Uterus (tissue), 4 donors: Measurements from ENCODE around the gene CDC27. TPM values are rescaled to one million over a fixed set of nuclear protein-coding genes. Genes with fewer than 3 reads are reported as not detected.

Experiments
- DNase-seq, 2 donors: peaks; one replicate each; pipeline ENCODE4 v3.0.0-alpha.2; 2019 to 2020
- H3K27ac ChIP-seq, 2 donors: fragments of 200-600 bp; sonication (generic); 1 replicate in 1 of 2; 2 replicates in 1 of 2; pipeline ENCODE4 v1.5.1; 2016 to 2018
- H3K27me3 ChIP-seq, 2 donors: fragments of 200-600 bp; sonication (generic); one replicate each; pipeline ENCODE4 v1.5.1; 2018 to 2019; ENCODE audit warnings: control low read depth in 1 of 2
- H3K36me3 ChIP-seq, 2 donors: fragments of 200-600 bp; sonication (generic); one replicate each; pipeline ENCODE4 v1.5.1; 2019; ENCODE audit warnings: control low read depth in 1 of 2
- H3K4me1 ChIP-seq, 2 donors: fragments of 200-600 bp; sonication (generic); one replicate each; pipeline ENCODE4 v1.5.1; 2018 to 2019; ENCODE audit warnings: control low read depth in 1 of 2
- H3K4me3 ChIP-seq, 2 donors: fragments of 200-600 bp; sonication (generic); 1 replicate in 1 of 2; 2 replicates in 1 of 2; pipeline ENCODE4 v1.5.1; 2018 to 2019; ENCODE audit warnings: mild to moderate bottlenecking in 1 of 2
- H3K9me3 ChIP-seq, 2 donors: fragments of 200-600 bp; sonication (generic); one replicate each; pipeline ENCODE4 v1.5.1; 2019; ENCODE audit warnings: control low read depth in 1 of 2
- CTCF ChIP-seq, 4 experiments: fragments of 200-600 bp in 2 of 4; fragments of 450-650 bp in 2 of 4; sonication (generic) in 2 of 4; IDR thresholded peaks; one replicate each; pipeline ENCODE4 v1.5.1; 2016 to 2019; ENCODE audit warnings: antibody characterized with exemption in 4 of 4, mild to moderate bottlenecking in 2 of 4, moderate library complexity in 1 of 4
- POLR2A ChIP-seq, 2 donors: fragments of 450-650 bp; IDR thresholded peaks; one replicate each; pipeline ENCODE4 v1.6.1; 2016; ENCODE audit warnings: antibody characterized with exemption in 2 of 2, mild to moderate bottlenecking in 1 of 2, moderate library complexity in 1 of 2
- intact Hi-C: fragments of 100-400 bp; cut with DNase I; formaldehyde crosslinking; loops from one replicate; pipeline ENCODE4 v1.15.1; 2023; ENCODE audit warnings: low total_unique reads
- total RNA-seq, 4 donors: library from RNA; depleted of rRNA in 3 of 4; stranded (reverse); fragments of >200 nt in 3 of 4; gene quantifications; one replicate each; pipeline versions ENCODE4 v1.1.0 to v1.2.4, GENCODE V29; 2014 to 2023
- donor health status: DM: yes; HTN: yes; CAD: no.

The CDC27 gene
- total RNA-seq, 4 donors from 2014 or later: 87.1 to 129 (median 108) TPM

DNA sequence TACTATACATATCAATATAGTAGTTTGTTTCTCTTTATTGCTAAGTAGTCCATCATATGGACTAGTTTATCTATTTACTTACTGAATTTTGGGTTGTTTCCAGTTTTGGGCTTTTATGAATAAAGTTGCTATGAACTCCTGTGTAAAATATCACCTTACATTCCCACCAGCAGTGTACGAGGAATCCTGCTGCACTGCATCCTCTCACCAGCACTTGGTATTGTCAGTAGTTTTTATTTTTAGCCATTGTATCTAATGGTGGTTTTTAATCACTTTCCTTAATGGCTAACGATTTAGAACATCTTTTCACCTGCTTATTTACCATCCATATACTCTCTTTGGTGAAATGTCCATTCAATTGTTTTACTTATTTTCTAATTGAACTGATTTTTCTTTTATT lies 24.0 kb downstream of the CDC27 start:
- H3K36me3 ChIP-seq: no peaks in the 10 kb centered on the region
- TF ChIP-seq CTCF (IDR thresholded peaks at IDR 0.05) (no peak), POLR2A (IDR thresholded peaks at IDR 0.05) (no peak)

GRCh38 chr17:47164263-47164662 lies 24.8 kb downstream of the CDC27 start:
- Histone ChIP-seq H3K4me1 (peaks cover 0 to 3% of the 10 kb centered on the region in 2 donors), H3K4me3 (no peak overlapping the region), H3K36me3 (no peaks in the 10 kb centered on the region), H3K27ac (no peak overlapping the region), H3K27me3 (no peaks in the 10 kb centered on the region), H3K9me3 (no peaks in the 10 kb centered on the region)
- no peak for TF ChIP-seq CTCF (IDR thresholded peaks at IDR 0.05)
- TF ChIP-seq POLR2A (IDR thresholded peaks at IDR 0.05): no peak
- intact Hi-C loops: no loop called here
- no peak for DNase-seq

More for the DNA sequence above, 24.0 kb downstream of the CDC27 start:
- no peaks in the 10 kb centered on the region for H3K9me3 ChIP-seq
- H3K27me3 ChIP-seq: no peaks in the 10 kb centered on the region
- H3K27ac ChIP-seq: no peak overlapping the region
- intact Hi-C loops: no loop called here
- DNase-seq: no peak
- no peak overlapping the region for H3K4me3 ChIP-seq
- peaks cover 0 to 3% of the 10 kb centered on the region in 2 donors for H3K4me1 ChIP-seq

- no peak for DNase-seq
- TF ChIP-seq CTCF (IDR thresholded peaks at IDR 0.05) (no peak), POLR2A (IDR thresholded peaks at IDR 0.05) (no peak)
- Histone ChIP-seq H3K27ac (no peak overlapping the region), H3K36me3 (no peaks in the 10 kb centered on the region), H3K27me3 (no peaks in the 10 kb centered on the region), H3K9me3 (no peaks in the 10 kb centered on the region), H3K4me3 (no peak overlapping the region), H3K4me1 (peaks cover 0 to 1% of the 10 kb centered on the region in 2 donors)
- intact Hi-C loops: no loop called here
Measured at GRCh38 chr17:47162013-47162622, 27.0 kb downstream of the CDC27 start.

- no peak overlapping the region for H3K4me3 ChIP-seq
- no peak overlapping the region for H3K27ac ChIP-seq
- no peaks in the 10 kb centered on the region for H3K36me3 ChIP-seq
- no peaks in the 10 kb centered on the region for H3K9me3 ChIP-seq
- no peaks in the 10 kb centered on the region for H3K27me3 ChIP-seq
- H3K4me1 ChIP-seq: no peaks in the 10 kb centered on the region
- intact Hi-C loops: no loop called here
- TF ChIP-seq CTCF (IDR thresholded peaks at IDR 0.05): no peak
- TF ChIP-seq POLR2A (IDR thresholded peaks at IDR 0.05): no peak
- no peak for DNase-seq
Measured at GRCh38 chr17:47159315-47159714, 29.8 kb downstream of the CDC27 start.

DNA sequence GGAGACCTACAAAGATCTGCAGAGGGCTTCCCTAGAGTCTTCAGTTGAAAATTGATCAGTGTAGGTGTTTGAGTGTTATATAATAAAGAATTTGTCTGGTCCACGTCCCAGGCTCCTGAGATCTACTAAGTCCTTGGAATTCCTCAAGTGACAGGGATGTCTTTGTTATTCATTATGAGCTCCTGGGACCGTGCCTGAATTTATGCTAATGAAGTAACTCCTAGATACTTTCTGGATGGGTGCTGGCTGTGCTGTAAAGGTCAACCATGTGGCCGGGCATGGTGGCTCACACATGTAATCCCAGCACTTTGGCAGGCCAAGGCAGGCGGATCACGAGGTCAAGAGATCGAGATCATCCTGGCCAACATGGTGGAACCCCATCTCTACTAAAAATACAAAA lies 43.7 kb downstream of the CDC27 start:
- Histone ChIP-seq H3K4me3 (no peak overlapping the region), H3K36me3 (no peaks in the 10 kb centered on the region), H3K4me1 (no peaks in the 10 kb centered on the region), H3K27me3 (no peaks in the 10 kb centered on the region), H3K9me3 (no peaks in the 10 kb centered on the region), H3K27ac (no peak overlapping the region)
- no peak for DNase-seq
- intact Hi-C loops: no loop called here
- no peak for TF ChIP-seq CTCF (IDR thresholded peaks at IDR 0.05)
- TF ChIP-seq POLR2A (IDR thresholded peaks at IDR 0.05): no peak
